SK-N-MC (cell line): ENCODE data around the gene MBOAT7.
A peak's percentile ranks its signal among the peaks of the same experiment; 100 is the strongest.

ENCODE experiments used
- EZH2 ChIP-seq: fragments of 200-600 bp; sonication (generic); IDR thresholded peaks from one replicate; pipeline ENCODE4 v1.6.1; 2017; ENCODE audit warnings: antibody characterized with exemption
- POLR2AphosphoS5 ChIP-seq: IDR thresholded peaks from 2 replicates; pipeline ENCODE4 v1.6.1; 2012; ENCODE audit warnings: mild to moderate bottlenecking, low read depth, low read length, borderline replicate concordance

DNA sequence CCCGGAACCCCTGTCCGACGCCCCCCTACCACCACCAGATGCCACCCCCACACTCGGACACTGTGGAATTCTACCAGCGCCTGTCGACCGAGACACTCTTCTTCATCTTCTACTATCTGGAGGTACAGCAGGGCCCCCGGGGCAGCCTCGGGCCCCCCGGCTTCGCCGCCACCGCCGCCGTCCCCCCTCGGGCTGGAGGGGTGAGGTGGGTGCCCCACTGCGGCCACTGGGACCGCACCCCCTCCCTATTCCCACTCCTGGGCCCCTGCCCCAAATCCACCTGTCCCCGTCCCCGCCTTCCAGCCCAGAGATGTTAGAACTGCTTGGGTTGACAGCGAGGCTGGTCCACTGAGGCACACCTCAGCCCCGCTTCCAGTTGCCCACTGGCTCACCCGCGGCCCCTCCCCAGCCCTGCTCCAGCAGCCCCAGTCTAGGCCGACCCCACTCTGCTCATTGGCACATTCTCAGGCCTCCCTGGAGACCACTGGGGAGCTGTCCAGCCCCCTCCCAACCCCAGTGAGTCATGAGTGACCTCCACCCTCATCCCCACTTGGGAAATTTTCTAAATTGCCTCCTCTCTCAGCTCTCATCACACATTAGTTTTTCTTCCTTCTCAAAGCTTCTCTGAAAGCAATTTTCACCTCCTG, 36.4 kb downstream of the MBOAT7 start:
- TF ChIP-seq POLR2AphosphoS5 = 0 out of 2 replicates have a peak, but pooled peaks have one; percentile 7
- TF ChIP-seq EZH2 = no peak
